Activated CD4-positive, alpha-beta T cell treated with anti-CD3 and anti-CD28 coated beads, Interleukin-2, amount 10 ng/mL, durations not matched to agents 24 days and 14 days (primary cell): ENCODE measurements around the gene ZSWIM3. TPM values are rescaled to one million over a fixed set of nuclear protein-coding genes. Genes with fewer than 3 reads are reported as not detected.

Experiments
- DNase-seq: peaks from one replicate; pipeline ENCODE4 v3.0.0; 2022
- H3K27ac Mint-ChIP-seq: one replicate; pipeline ENCODE4 v1.8.0; 2022; ENCODE audit warnings: mild to moderate bottlenecking, mixed read lengths
- H3K27me3 Mint-ChIP-seq: one replicate; pipeline ENCODE4 v1.8.0; 2022; ENCODE audit warnings: mixed read lengths
- H3K36me3 Mint-ChIP-seq: one replicate; pipeline ENCODE4 v1.8.0; 2022; ENCODE audit warnings: low read depth, mild to moderate bottlenecking, mixed read lengths
- H3K4me1 Mint-ChIP-seq: one replicate; pipeline ENCODE4 v1.8.0; 2021; ENCODE audit warnings: mixed read lengths
- H3K4me3 Mint-ChIP-seq: one replicate; pipeline ENCODE4 v1.8.0; 2022; ENCODE audit warnings: mild to moderate bottlenecking, moderate library complexity, mixed read lengths
- H3K9me3 Mint-ChIP-seq: one replicate; pipeline ENCODE4 v1.8.0; 2021; ENCODE audit warnings: mixed read lengths
- intact Hi-C: fragments of 100-400 bp; cut with micrococcal nuclease; formaldehyde crosslinking; loops from one replicate; pipeline ENCODE4 v1.15.1; 2023
- total RNA-seq: library from RNA; stranded (reverse); gene quantifications from 2 replicates; pipeline ENCODE4 v1.2.3, GENCODE V29; 2022

ZSWIM3 gene
- 5.5 and 6.0 TPM in 2 replicates for total RNA-seq

- intact Hi-C loops: loop anchor here (1.0 to 2.0 kb wide), 7 partner anchors 22 to 115 kb away; partner anchors contain the start of genes CTSA, NEURL2, UBE2C and ZNF335
- Mint-ChIP-seq H3K36me3 (peaks cover 19% of the 10 kb centered on the region), H3K9me3 (no peaks in the 10 kb centered on the region), H3K4me1 (peaks cover 35% of the 10 kb centered on the region), H3K27me3 (no peaks in the 10 kb centered on the region), H3K27ac (peak within 1 kb of the TSS; percentile 98), H3K4me3 (peak within 1 kb of the TSS; percentile 98)
- DNase-seq: peak; percentile 99
Observed at GRCh38 chr20:45857114-45857881, at the start of gene ZSWIM3, which contains the start of gene ACOT8. TSS of gene ZSWIM3 (plus strand) at chr20:45857614. CDS start at chr20:45857826, 212 bp downstream. TSS of gene ACOT8 (minus strand) at chr20:45857392. CDS start at chr20:45857315, 77 bp downstream.

DNA sequence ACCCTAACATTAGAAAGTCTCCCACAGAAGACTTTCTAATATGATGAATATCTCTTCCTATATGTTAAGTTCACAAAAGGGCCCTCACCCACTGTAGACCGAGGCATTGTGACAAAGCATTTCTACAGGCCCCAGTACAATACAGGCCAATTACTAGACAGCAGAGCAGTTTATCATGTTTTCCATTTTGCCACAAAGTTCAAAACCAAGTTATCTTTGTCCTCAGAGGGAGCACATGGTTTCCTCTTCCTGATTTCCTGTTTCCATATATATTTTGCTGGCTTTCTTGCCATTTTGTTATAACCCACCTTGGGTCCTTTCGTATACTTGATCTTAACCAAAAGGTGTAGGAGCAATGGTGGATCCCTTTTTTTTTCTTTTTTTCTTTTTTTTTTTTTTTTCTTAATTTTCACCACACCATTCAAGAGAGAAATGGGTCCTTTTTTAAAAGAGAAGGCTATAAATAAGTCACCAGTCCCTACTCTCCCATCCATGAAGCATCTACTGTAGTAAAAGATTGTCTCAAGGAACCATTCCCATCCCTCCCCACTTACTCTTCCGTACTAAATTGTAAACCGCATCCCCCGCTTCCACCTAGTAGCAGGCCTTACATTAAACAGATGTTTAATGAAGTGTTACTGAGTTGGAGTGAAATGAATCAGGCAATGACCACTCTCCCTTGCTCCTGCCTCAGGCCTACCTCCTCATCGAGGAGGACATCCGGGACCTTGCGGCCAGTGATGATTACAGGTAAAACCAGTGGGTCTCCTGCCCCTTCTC, 47.0 kb upstream of the ZSWIM3 start:
- Mint-ChIP-seq H3K4me3 (no peak overlapping the region), H3K9me3 (no peaks in the 10 kb centered on the region), H3K27ac (no peak overlapping the region), H3K27me3 (no peaks in the 10 kb centered on the region), H3K4me1 (peaks cover 23% of the 10 kb centered on the region), H3K36me3 (peaks cover 49% of the 10 kb centered on the region)
- DNase-seq: no peak
- intact Hi-C loops: loop anchor here (5.0 kb wide), 2 partner anchors 72 to 122 kb away; partner anchors contain the start of genes PCIF1 and ZSWIM1

DNA sequence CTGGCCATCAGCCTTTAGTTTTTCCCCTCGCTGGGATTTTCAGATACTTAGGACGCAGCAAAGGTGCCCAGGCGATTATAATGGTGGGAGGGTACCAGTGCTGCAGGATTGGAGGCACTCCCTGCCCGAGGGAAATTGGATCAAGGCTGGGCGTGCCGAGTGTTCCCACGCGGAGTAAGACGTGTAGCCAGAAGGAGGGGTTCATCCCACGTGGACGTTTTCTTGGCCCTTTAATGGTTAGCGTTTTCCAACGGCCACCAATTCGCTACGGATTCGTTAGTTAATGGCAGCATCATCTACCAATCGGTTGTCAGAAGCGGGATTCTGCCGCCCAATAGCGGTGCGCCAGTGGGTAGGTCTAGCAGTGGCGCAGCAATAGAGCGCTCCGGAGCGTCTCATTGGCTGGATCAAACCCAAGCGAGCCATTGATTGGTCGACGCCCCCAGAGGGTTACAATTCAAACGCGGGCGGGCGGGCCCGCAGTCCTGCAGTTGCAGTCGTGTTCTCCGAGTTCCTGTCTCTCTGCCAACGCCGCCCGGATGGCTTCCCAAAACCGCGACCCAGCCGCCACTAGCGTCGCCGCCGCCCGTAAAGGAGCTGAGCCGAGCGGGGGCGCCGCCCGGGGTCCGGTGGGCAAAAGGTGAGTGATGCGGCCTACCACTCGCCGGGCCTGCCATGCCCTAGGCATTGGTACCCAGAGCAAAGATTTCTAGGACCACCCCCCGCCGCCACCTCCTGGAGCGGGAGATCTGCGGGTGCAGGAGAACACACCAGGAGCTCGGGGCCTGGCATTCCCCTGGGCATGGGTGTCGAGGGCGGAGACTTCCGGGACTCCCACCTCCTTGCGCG, 45.0 kb upstream of the ZSWIM3 start, which contains the start of gene UBE2C:
Gene UBE2C (plus strand): TSS at position 488 of the 849 bp plus-strand sequence. CDS start 52 bp downstream, at position 540.
- Mint-ChIP-seq H3K27ac (peak within 1 kb of the TSS; percentile 90), H3K4me3 (peak within 1 kb of the TSS; percentile 89), H3K9me3 (no peaks in the 10 kb centered on the region), H3K4me1 (peaks cover 27% of the 10 kb centered on the region), H3K27me3 (no peaks in the 10 kb centered on the region), H3K36me3 (peaks cover 55% of the 10 kb centered on the region)
- peak; percentile 98 for DNase-seq
- intact Hi-C loops: loop anchor here (1.0 to 5.0 kb wide), 3 partner anchors 45 to 120 kb away; partner anchors contain the start of genes ACOT8, PCIF1, ZSWIM1 and ZSWIM3

- Mint-ChIP-seq H3K27me3 (no peaks in the 10 kb centered on the region), H3K4me1 (peaks cover 27% of the 10 kb centered on the region), H3K36me3 (peaks cover 57% of the 10 kb centered on the region), H3K9me3 (no peaks in the 10 kb centered on the region), H3K4me3 (peak overlapping the region; percentile 89), H3K27ac (peak overlapping the region; percentile 90)
- intact Hi-C loops: loop anchor here (5.0 kb wide), 2 partner anchors 69 to 119 kb away; partner anchors contain the start of genes PCIF1 and ZSWIM1
- DNase-seq: no peak
Observed at GRCh38 chr20:45813006-45813340, 44.4 kb upstream of the ZSWIM3 start.

DNA sequence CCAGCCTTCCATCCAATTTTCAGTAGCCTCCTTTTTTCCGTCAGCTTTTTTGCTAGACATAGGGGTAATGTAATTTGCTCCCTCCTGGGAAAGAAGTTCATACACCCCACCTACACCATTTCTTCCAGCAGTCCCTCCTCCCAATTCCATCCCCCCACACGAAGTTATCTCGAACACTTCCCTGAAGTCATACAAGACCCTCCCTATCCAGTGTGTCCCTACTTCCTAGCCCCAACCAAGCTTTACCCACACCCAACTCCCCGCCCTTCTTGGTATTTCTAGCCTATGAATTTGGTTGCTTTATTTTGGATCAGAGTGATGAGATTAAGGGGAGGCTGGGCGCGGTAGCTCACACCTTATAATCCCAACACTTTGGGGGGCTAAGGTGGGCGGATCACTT, 43.9 kb upstream of the ZSWIM3 start:
- peaks cover 55% of the 10 kb centered on the region for H3K36me3 Mint-ChIP-seq
- intact Hi-C loops: loop anchor here (5.0 kb wide), 2 partner anchors 69 to 119 kb away; partner anchors contain the start of genes PCIF1 and ZSWIM1
- H3K27ac Mint-ChIP-seq: peak overlapping the region; percentile 90
- DNase-seq: no peak
- no peaks in the 10 kb centered on the region for H3K9me3 Mint-ChIP-seq
- H3K4me3 Mint-ChIP-seq: peak overlapping the region; percentile 89
- no peaks in the 10 kb centered on the region for H3K27me3 Mint-ChIP-seq
- H3K4me1 Mint-ChIP-seq: peaks cover 27% of the 10 kb centered on the region

DNA sequence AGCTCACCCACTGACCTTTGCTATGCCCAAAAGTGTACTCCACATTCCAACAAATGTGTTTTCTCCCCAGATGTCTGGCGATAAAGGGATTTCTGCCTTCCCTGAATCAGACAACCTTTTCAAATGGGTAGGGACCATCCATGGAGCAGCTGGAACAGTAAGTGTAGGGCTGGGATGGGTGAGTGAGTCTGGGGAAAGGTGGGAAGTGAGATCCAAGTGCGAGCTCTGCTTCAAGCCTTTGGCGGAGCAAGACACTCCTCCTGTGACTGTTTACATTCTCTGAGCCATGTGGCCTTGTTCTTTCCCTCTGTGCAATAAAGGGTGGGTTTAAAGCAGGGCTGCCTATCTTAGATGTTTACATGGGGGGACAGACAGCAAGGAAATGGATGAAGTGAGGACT, 43.1 kb upstream of the ZSWIM3 start:
- Mint-ChIP-seq H3K27ac (no peak overlapping the region), H3K4me3 (no peak overlapping the region)

GRCh38 chr20:45816951-45817350, 40.5 kb upstream of the ZSWIM3 start:
- Mint-ChIP-seq H3K36me3 (peaks cover 31% of the 10 kb centered on the region), H3K9me3 (no peaks in the 10 kb centered on the region), H3K27ac (no peak overlapping the region), H3K4me3 (no peak overlapping the region), H3K4me1 (peaks cover 22% of the 10 kb centered on the region), H3K27me3 (peaks cover 7% of the 10 kb centered on the region)
- DNase-seq: no peak
- intact Hi-C loops: no loop called here

More for the DNA sequence above, 43.1 kb upstream of the ZSWIM3 start:
- intact Hi-C loops: loop anchor here (5.0 kb wide), 2 partner anchors 68 to 118 kb away; partner anchors contain the start of genes PCIF1 and ZSWIM1
- H3K27me3 Mint-ChIP-seq: no peaks in the 10 kb centered on the region
- H3K4me1 Mint-ChIP-seq: peaks cover 27% of the 10 kb centered on the region
- no peaks in the 10 kb centered on the region for H3K9me3 Mint-ChIP-seq
- peaks cover 53% of the 10 kb centered on the region for H3K36me3 Mint-ChIP-seq
- no peak for DNase-seq

DNA sequence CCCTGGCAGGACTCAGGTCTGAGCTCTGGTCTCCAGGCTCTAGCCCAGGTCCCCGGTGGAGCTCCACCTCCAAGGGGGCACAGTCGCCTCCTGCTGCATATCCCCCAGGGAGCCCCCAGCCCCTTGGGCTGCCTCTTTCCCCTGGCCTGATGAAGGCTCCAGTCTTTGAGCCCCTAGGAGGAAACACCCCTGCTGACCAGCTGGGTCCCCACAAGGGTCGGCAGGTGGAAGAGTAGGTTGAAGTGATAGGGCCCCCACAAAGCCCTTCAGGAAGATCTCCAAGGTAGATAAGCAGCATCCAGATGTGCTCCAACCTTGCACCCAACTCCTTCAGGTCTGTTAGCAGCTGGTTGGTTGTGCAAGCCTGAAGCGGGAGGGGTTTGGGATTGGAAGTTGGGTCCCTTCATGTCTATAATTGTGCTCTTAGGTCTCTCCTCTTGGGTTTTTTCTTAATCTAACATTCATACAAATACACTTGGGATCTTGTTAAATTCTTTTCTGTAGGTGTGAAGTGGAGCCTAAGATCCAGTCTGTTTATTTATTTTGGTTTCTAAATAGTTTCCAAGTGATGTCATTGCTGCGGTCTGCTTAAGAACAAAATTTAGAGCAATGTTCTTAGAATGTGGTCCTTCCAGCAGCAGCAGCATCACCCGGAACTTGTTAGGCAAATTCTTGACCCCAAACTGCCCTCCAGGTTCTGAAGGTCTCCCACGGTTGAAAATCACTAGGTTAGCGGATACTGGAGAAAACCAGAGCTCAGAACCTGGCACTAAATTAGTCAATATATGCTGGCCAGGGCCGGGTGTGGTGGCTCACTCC, 39.8 kb upstream of the ZSWIM3 start:
- intact Hi-C loops: no loop called here
- peaks cover 28% of the 10 kb centered on the region for H3K36me3 Mint-ChIP-seq
- no peak overlapping the region for H3K27ac Mint-ChIP-seq
- peaks cover 20% of the 10 kb centered on the region for H3K4me1 Mint-ChIP-seq
- no peak for DNase-seq
- peaks cover 13% of the 10 kb centered on the region for H3K27me3 Mint-ChIP-seq
- no peak overlapping the region for H3K4me3 Mint-ChIP-seq
- no peaks in the 10 kb centered on the region for H3K9me3 Mint-ChIP-seq

- Mint-ChIP-seq H3K27me3 (peaks cover 17% of the 10 kb centered on the region), H3K9me3 (no peaks in the 10 kb centered on the region), H3K4me3 (no peak overlapping the region), H3K27ac (no peak overlapping the region), H3K36me3 (peaks cover 24% of the 10 kb centered on the region), H3K4me1 (peaks cover 17% of the 10 kb centered on the region)
- no peak for DNase-seq
- intact Hi-C loops: no loop called here
Observed at GRCh38 chr20:45818239-45818638, 39.2 kb upstream of the ZSWIM3 start.

- Mint-ChIP-seq H3K36me3 (peaks cover 17% of the 10 kb centered on the region), H3K4me3 (no peak overlapping the region), H3K27ac (no peak overlapping the region), H3K27me3 (peaks cover 29% of the 10 kb centered on the region), H3K4me1 (peaks cover 17% of the 10 kb centered on the region), H3K9me3 (no peaks in the 10 kb centered on the region)
- no peak for DNase-seq
- intact Hi-C loops: no loop called here
Observed at GRCh38 chr20:45819466-45819865, 37.9 kb upstream of the ZSWIM3 start.

- peaks cover 16% of the 10 kb centered on the region for H3K4me1 Mint-ChIP-seq
- no peak for DNase-seq
- H3K36me3 Mint-ChIP-seq: peaks cover 5% of the 10 kb centered on the region
- H3K27me3 Mint-ChIP-seq: peaks cover 32% of the 10 kb centered on the region
- no peak overlapping the region for H3K27ac Mint-ChIP-seq
- no peak overlapping the region for H3K4me3 Mint-ChIP-seq
- intact Hi-C loops: no loop called here
- no peaks in the 10 kb centered on the region for H3K9me3 Mint-ChIP-seq
Observed at GRCh38 chr20:45821947-45822346, 35.5 kb upstream of the ZSWIM3 start.

DNA sequence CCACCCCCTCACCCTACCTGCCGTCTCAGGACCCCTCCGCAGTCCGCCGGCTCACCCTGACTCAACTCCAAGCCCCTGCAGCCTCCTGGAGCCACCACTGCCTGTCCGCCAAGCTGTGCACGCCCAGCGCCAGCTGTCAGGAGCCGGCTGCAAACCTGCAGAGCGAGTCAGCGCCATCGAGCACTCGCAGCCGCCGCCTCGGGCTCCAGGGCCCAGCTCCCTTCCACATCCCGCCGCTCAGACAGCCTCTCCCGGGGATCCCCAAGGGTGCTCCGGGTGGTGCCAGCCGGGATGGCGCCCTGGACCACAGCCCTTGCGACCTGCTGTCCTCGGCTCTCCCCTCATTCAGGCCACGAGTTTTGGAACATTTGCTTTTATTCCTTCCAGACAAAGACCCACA, 34.6 kb upstream of the ZSWIM3 start:
- Mint-ChIP-seq H3K27me3 (peaks cover 32% of the 10 kb centered on the region), H3K27ac (no peak overlapping the region), H3K36me3 (no peaks in the 10 kb centered on the region), H3K4me1 (peaks cover 16% of the 10 kb centered on the region), H3K4me3 (no peak overlapping the region), H3K9me3 (no peaks in the 10 kb centered on the region)
- DNase-seq: no peak
- intact Hi-C loops: no loop called here
